ENCODE results near the gene C12orf56.

DNA sequence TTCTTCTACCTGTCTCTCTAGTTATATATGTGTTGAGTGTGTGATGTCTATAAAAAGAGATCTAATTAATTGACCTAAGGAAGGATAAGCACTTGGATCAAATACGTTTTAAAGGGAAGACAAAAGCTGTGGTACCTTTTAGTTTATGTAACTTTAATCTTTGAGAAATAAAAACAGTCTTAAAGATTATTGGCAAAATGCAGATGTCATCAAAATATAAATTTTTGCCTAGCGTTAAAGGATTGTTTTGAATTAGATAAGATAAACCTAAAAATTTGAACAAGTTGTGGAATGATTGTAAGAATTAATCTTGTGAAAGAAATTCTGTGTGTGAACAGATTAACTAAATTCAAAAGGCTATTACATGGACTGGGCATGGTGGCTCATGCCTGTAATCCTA is 42.9 kb downstream of the C12orf56 start:
- no peak for TF ChIP-seq POLR2A (IDR thresholded peaks at IDR 0.05)
- TF ChIP-seq CTCF (IDR thresholded peaks at IDR 0.05) = no peak
